Fibroblast of skin of right biceps (primary cell): ENCODE results near the gene ZMPSTE24.

Experiments
- DNase-seq: peaks from one replicate; pipeline ENCODE4 v3.0.0-alpha.2; 2013

ZMPSTE24 gene

DNA sequence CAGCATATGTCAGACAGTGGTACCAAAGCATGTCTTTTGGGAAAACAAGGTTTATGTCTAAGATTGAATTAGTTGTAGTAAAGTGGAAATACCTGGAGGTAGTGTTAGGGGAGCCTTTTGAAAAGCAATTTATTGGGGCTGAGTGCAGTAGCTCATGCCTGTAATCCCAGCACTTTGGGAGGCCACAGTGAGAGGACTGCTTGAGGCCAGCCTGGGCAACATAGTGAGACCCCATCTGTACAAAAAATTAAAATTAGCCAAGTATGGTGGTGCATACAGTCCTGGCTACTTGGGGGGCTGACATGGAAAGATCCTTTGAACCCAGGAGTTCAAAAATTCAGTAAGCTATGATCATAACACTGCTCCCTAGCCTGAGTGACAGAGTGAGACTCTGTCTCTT lies 7.3 kb downstream of the ZMPSTE24 start:
- DNase-seq = no peak

DNA sequence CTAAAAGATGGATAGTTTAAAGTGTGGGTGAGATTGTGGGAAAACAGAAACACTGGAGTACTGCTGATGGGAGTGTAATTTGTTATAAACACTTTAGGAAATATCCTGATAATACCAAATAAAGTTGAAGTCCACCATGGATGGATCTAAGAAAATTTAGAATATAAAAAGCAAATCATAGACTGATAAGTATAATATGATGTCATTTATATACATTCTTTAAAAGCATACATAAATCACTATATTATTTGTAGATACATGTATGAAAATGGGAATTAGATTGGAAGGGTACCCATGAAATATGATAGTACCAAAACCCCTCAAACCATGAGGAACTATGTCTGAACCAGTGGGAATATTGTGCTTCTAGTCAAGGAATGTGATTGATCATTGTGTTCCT lies 7.9 kb downstream of the ZMPSTE24 start:
- DNase-seq = no peak

DNA sequence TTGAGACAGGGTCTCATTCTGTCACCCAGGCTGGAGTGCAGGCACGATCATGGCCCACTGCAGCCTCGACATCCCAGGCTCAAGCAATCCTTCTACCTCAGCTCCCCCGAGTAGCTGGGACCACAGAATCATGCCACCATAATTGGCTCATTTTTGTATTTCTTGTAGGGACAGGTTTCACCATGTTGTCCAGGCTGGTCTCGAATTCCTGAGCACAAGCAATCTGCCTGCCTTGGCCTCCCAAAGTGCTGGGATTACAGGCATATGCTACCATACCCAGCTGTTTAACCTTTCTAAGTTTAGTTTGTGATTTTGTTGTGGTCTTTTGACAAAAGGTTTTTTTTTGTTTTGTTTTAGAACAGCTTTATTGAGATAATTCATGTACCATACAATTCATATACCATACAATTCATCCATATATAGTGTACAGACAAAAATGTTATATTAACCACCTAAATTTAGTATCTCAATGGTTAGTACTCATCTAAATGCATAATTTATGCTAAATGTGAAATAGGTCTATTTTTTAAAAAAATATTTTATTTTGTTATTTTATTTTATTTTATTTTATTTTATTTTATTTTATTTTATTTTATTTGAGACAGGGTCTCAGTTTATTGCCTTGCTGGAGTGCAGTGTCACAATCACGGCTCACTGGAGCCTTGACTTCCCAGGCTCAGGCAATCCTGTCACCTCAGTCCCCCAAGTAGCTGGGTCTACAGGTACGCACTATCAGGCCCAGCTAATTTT lies 8.9 kb downstream of the ZMPSTE24 start:
- no peak for DNase-seq

DNA sequence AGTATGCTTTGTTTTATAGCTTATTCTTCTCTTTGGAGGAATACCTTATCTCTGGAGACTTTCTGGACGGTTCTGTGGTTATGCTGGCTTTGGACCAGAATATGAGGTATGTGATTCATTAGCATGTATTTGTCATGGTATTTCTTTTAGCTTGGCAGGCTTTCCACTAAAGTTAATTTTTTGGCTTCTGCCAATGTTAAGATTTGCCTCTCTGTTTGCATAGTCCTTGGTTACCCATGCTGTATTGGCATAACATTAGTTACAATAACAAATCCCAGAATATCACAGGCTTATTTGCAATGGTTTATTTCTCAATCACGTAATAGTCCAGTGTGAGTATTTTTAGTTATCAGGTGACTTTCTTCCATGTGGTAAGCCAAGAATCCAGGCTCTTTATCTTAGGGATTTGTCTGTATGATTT lies 9.7 kb downstream of the ZMPSTE24 start:
- DNase-seq = peak; percentile 95

DNA sequence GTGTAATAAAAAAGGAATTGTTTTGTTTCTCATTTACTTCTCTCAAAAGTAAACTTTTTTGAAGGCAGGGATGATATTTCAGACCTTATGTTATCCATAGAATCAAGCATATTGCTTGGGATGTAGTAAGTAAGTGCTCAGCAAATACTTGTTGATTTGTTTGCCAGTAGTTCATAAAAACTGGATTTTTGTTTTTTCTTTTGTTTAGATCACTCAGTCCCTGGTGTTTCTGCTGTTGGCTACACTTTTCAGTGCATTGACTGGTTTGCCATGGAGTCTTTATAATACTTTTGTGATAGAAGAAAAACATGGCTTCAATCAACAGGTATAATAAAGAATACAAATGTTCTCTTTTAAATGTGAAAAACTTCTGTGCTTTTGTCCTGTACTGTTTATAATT lies 10.2 kb downstream of the ZMPSTE24 start:
- no peak for DNase-seq

DNA sequence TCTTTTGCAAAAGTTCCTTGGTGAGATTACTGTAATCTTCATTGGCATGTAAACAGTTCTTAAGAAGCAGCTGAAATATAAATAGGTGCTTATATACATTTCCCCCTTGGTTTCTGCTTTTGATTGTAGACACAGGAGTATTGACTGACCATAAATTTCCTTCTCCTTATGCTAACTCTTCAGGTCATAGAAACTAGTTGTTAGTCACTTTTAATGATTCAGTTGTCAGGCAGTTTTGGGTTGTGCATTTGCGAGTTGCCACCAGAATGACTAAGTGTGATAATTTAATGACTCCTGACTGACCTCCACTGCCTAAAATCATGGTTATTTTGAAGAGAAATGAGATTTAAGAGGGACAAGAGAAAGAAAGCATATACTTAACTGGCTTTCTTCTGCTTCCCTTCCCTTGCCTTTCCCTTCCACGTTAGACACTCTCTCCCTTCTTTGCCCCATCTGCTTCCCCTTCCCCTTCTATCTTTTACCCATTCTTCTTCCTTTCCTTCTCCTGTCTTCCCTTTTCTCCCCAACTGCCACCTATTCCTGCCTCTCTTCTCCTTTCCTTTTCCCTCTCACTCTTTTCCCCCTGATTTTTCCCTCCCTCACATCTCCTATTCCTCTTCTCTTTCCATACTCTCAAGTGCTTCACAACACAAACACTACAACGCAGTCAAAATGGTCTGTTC lies 12.3 kb downstream of the ZMPSTE24 start:
- DNase-seq = peak; percentile 67

DNA sequence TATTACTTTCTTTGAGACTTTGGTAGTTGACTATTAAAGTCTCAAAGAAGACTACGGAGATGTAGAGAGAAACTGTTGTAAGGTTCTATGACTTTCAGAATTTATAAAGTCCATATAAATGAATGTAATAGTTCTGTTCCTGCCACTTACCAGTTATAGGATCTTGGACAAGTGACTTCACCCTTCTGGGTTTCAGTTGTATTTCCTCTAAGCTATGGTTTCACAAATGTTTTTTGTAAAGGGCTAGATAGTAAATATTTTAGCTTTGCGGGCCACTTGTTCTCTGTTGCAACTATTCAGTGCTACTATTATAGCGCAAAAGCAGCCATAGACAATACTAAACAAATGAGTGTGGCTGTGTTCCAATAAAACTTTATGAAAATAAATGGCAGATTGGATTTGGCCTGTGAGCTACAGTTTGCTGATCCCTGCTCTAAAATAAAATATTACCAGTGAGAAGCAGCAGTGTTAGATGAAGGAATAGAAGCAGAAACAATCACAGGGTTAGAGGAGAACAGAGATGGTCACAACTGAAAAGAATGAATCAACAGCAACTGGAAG lies 14.7 kb downstream of the ZMPSTE24 start:
- DNase-seq = no peak

DNA sequence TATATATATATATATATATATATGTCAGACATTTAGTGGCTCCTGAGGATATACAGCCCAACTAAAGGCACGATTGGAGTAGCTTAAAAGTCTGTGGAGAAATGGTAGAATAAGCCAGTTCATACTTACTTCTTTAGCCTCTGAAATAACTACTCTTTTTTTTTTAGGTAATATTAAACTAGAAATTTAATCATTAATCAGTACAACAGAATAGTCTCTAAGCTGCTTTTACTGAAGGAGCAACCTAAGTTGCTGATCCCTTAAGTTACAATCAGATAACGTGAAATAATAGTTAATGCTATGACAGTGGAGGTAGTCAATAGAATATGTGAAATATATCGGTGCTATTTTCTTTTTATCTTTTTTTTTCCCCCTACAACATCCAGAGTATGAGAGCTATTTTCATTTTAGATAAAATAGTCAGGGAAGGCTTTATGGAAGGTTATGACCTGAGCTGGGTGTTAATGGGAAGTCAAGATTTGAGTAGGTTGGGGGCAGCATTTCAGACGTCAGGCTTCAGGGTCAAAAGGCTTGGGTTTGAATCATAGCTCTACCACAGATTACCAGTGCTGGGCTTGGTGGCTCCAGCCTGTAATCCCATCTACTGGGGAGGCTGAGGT lies 15.6 kb downstream of the ZMPSTE24 start:
- no peak for DNase-seq

DNA sequence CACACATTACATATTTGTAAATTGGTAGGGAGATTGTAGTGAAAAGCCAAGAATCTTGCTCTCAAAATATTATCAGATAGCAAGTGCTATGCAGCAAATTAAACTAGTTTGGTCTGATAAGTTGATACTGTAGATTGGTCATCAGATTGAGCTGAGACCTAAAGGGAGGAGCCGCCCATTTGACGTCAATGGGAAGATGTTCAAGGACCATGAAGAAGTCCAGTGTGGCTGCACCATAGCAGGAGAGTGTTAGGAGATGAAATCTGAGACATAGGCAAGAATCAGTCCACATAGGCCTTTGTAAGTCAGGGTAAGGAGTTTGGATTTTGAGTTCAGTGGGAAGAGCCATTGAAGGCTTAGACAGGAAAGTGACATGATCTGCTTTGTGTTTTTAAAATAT lies 16.3 kb downstream of the ZMPSTE24 start:
- no peak for DNase-seq

DNA sequence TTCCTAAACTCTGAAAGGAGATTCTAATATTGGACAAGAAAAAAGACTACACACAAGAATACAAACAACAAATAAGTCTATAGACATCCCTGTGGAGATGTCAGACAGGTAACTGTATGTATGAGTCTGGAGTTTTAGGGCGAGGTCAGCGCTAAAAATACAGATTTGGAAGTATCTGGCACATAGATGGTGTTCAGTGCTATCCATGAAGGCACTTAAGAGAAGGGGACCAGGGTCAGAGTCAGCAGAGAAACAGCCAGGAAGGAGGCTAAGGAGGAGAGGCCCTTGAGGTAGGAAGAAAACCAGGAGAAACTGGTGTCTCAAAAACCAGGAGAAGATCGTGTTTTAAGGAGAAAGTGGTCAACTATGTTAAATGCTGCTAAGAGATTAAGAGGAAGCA lies 18.1 kb downstream of the ZMPSTE24 start:
- DNase-seq = no peak

DNA sequence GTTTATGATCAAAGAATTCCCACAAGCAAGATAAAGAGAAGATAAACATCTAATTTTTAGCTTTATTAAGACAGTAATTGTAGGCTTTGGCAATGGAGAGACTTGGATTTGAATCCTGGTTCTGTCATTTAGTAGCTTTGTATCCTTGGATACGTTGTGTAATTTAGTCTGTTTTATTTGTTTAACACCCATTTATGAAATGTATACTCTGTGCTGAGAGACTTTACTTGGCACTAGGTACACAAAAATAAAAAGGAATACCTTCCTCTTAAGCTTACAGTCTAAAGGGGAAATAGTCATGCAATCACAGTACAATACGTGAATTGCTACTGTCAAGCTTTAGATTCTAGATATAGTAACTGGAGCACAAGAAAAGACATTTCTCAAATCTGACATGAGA lies 23.8 kb downstream of the ZMPSTE24 start:
- DNase-seq = no peak

DNA sequence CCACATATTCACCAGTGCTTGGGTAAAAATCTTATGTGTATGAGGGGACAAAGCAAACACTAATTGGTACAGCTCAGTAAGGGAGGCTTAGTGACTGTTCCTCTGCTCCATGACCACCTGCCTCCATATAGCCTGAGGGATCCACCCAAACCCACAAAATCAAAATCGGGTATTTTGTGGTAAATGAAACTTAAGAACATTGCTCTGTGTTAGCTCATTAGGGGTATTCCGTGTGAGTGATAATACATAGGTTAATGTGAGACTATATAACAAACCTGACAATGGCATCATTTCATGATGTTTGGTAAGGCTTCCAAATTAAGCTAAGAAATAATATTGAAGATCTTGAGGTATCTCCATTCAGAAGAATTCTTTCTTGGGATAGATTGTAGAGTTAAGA lies 33.3 kb downstream of the ZMPSTE24 start:
- DNase-seq = no peak

DNA sequence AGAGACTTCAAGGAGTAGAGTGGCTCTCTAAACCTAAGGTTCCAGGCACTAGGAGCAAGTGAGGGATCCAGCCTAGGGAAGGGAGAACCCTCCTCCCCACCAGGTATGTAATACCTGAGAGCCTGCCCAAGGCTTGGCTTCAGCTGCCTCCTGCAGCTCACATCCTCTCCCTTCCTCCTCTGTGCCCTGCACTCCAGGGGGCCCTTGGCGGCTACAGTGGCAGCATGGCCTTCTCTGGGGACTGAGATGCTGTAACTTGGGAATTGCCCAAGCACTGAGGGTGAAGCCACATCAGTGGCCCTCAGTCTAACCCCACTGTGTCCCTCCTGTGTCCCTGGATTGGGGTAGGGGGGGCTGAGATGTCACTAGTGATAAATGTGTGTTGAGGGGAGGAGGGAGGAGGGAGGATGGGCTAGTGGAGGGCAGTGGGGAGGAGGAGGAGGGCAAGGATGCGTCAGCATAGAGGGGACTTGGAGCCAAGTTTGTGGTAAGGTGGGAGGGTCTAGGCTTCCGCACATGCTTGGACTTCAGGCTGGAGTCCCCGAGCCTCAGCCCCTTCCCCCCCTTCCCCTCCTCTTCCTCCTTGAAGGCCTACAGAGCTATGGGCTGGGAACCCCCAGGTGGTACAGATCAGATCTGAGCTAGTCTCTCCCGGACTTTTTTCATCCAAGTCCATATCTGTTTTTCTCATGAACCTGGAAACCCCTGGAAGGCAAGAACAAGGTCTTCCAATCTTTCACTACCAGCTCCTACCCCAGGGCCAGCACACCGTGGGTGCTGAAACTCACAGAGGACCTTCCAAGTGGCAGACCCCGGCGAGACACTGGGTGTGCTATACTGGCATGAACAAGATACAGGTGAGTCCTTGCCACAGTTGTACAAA lies 41.6 kb downstream of the ZMPSTE24 start:
- peak; percentile 55 for DNase-seq

DNA sequence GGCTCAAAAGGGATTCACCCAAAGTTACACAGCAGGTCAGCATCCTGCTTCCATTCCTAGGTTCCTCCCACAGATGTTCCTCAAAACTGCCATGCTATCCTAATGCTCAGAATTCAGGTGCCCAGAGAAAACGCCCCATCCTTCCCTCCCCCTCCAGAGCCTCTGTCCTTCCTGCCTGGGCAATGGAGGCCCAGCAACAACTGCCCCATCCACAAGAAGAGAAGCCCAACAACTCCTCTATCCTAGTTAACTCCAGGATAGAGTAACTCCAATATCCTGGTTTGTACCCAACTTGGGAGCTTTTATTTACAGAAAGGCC lies 42.2 kb downstream of the ZMPSTE24 start:
- no peak for DNase-seq

DNA sequence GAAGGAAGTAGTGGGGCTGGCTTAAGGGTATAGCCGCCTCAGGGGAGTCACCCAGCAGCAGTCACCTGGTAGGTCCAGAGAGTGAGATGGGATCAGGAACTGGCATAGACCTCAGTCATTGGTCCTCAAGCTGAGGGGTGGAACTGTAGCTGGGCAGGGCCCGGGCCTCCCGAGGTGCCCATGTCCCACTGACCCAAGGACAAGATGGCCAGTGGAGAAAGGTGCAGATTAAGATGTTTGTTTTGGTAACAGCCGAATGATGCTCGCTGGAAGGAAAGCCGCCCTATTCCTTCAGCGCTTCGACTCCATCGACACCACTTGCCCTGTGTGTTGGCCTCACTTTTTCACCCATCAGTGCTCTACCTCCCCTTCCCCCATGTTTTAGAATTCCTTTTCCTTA lies 42.6 kb downstream of the ZMPSTE24 start:
- DNase-seq = no peak

DNA sequence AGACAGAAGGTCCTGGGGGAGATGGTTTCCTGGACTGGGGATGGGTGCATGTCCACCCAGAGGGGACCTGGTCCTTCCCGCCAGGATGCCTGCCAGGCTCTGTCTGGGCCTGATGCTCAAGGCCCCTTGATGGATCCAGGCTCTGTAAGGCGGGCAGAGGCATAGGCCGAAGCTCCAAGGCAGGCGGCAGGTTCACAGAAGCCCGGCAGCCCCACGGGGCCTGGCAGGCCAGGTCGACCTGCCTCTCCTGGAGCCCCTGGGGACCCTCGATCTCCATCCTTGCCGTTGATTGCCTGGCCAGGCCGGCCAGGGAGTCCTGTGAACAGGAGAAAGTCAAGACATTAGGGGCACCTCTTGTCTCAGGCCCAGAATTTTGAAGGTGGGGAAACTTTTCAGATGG lies 43.0 kb downstream of the ZMPSTE24 start:
- no peak for DNase-seq

DNA sequence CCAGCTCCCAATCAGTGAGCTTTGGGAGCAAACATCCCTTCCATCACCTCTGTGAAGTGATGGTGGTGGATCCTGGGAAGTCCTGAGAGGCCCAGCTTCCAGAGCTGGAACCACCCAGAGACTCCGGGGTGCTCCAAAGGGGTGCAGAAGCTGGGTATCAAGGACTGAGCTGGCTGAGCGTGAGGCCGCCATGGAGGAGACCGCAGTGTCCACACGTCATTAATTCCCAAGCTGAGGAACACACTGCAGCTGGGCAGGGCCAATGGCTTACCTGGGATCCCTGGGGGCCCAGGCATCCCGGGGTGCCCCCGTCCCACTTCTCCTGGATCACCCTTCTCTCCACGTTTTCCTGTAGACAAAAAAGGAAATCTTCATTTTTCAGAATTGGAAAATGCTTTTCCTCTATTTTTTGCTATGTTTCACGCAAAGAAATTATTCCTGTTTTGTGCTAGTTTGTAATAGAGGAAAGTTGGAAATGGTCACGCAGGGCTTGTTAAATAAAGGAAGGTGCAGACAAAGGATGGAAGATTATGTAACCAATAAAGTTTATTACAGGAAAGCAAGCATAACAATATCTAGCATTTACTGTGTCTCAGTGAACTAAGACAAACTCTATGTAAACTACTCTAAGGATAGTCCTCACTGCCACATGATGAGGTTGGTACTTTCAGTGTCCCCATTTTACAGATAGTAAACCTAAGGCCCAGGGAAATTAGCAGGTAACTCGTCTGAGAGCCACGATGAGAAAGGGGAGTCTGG lies 43.7 kb downstream of the ZMPSTE24 start:
- DNase-seq = no peak

DNA sequence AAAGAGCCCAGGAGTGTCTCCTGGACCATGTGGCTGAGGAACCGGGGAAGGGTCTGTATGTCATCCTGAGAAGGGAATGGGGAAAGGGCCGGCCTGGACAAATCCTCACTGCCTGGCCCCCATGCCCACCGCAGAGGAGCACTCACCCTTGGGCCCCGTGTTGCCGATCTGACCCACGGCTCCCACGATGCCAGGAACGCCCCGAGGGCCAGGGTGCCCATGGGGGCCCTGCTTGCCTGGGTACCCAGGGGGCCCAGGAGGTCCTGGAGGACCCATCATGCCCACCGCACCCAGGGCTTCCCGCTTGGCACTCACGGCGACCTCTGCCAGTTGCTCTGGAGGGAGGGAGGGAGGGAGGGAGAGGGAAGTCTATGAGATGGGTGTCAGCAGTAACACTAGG lies 44.4 kb downstream of the ZMPSTE24 start:
- DNase-seq = no peak

DNA sequence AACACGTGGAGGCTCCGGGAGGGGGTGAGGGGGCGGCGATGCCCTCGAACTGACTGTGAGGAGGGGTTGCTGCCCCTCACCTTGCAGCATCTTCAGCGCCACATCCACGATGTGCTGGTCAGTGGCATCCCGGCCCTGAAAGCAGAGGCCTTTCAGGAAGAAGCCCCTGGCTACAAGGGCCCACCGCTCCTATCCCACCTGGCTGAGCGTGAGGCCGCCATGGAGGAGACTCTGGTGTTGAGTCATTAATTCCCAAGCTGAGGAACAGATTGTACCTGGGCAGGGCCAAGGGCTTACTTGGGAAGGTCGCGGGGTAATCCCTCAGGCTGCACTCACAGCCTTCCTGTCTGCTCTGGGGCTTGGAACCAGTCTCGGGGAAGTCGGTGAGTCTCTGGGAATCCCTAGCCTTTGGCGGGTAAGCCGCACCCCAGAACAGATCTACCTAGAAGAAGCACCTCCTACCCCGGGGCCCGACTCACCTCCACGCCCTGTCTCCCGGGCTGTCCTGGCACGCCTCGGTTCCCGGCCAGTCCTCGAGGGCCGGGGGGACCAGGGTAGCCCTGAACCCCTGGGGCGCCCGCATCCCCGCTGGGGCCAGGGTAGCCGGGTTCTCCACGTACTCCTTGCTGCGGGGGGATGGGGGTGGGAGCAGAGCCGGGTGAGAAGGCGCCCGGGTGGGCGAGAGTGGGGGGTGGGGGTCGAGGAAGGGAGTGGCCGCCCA lies 45.2 kb downstream of the ZMPSTE24 start:
- no peak for DNase-seq

DNA sequence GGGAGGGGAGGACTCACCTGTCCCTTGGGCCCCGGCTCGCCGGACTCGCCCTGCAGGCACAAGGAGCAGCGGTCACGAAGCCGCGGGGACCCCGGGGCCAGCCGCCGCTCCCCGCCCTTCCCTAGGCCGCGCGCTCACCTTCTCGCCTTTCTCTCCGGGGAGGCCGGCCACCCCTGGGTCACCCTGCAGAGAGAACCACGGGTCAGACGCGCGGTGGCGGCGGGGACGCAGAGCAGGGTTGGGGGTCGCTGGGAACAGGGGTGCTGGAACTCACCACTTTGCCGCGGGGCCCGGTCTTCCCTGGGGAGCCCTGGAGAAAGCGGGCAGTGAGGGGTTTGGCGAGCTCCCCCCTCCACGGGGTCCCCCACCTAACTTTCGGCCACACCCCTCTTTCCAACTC lies 45.8 kb downstream of the ZMPSTE24 start:
- no peak for DNase-seq

DNA sequence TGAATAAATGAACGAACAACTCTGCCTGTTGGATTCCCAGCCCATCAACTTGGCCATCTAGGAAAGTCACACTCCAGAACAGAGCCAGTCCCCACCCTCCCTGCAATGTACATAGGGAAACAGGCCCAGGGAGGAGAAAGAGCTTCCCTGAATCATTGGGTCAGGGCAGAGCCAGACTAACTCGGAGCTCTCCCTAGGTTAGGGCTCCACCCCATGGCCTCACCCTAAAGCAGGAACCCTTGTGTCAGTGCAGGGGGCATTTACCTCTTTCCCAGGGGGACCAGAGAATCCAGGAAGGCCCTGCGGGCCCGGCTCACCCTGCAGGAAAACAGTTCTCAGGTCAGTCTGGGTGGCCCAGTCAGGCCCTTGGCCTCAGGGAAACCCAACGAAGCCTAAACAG lies 47.4 kb downstream of the ZMPSTE24 start:
- no peak for DNase-seq

DNA sequence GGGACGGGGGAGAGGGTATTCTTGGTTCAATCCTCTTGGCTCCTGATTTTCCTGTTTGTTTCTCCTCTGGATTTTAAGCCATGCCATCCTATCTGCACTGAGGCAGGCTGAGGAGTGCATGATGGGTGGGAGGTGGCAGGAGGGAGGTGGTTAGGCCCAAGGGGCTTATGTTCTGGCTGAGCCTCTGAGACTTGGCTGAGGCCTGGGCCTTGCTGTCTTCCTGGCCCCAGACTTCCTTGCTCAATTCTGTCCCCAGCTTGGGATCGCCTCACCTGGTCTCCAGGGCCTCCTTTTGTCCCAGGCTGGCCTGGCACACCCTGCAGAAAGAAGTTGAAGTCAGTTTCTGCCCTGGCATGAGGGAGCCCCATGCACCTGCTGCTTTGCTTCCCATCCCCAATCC lies 47.8 kb downstream of the ZMPSTE24 start:
- no peak for DNase-seq
